Pancreas (tissue), 10 donors: ENCODE data around the gene DNASE1L1. TPM values are rescaled to one million over a fixed set of nuclear protein-coding genes. Genes with fewer than 3 reads are reported as not detected.
"Not testable (repeated sequence)": the region's sequence is repeated elsewhere in the genome, so short reads cannot be mapped to it uniquely, and the experiment has no call there.

ENCODE experiments used
- ATAC-seq, 4 donors: fragments of 200-7000 bp; cut with Tn5 transposase; one replicate each; pipeline versions ENCODE4 v1.8.0 to v1.9.1; 2020; ENCODE audit warnings: mild to moderate bottlenecking in 4 of 4, moderate library complexity in 4 of 4
- DNase-seq, 6 donors: peaks; one replicate each; pipeline ENCODE4 v3.0.0-alpha.2; 2020
- FAIRE-seq: peaks from 2 replicates; lab custom pipeline; 2012; peaks lifted over from hg19 to GRCh38; lab: Jason Lieb, UNC
- H3K27ac ChIP-seq, 4 donors: fragments of 200-600 bp; sonication (generic); 1 replicate in 3 of 4; 2 replicates in 1 of 4; pipeline versions ENCODE4 v1.5.0 to v1.8.0; 2020
- H3K27me3 ChIP-seq, 4 donors: fragments of 200-600 bp; one replicate each; pipeline ENCODE4 v1.8.0; 2021
- H3K36me3 ChIP-seq, 3 donors: fragments of 200-600 bp; sonication (generic) in 1 of 3; one replicate each; pipeline versions ENCODE4 v1.5.0 to v1.8.0; 2020 to 2021
- H3K4me1 ChIP-seq, 3 donors: fragments of 200-600 bp; one replicate each; pipeline ENCODE4 v1.8.0; 2021
- H3K4me3 ChIP-seq, 4 donors: fragments of 200-600 bp; sonication (generic) in 2 of 4; one replicate each; pipeline versions ENCODE4 v1.5.0 to v1.8.0; 2020 to 2021
- H3K9me3 ChIP-seq, 4 donors: fragments of 200-600 bp; one replicate each; pipeline ENCODE4 v1.8.0; 2021
- CTCF ChIP-seq, 4 donors: fragments of 200-600 bp; sonication (generic) in 3 of 4; IDR thresholded peaks; one replicate each; pipeline versions ENCODE4 v1.5.0 to v1.8.0; 2021; ENCODE audit warnings: antibody characterized with exemption in 4 of 4
- WGBS, 2 donors: extraction: QIAGEN DNeasy Blood & Tissue Kit; methylation state at CpG; one replicate each; pipeline ENCODE4 v1.1.7; 2013; 5-methylcytosine and 5-hydroxymethylcytosine counted together
- intact Hi-C, 3 donors: fragments of 100-400 bp; cut with DNase I; formaldehyde crosslinking; loops; one replicate each; pipeline versions ENCODE4 v1.11.1 to v1.14.2; 2022
- polyA plus RNA-seq, 2 donors: library from polyadenylated mRNA; stranded (reverse); fragments of 200-250 nt; gene quantifications; one replicate each; pipeline ENCODE4 v1.2.3, GENCODE V29; 2013
- total RNA-seq, 6 donors: library from RNA; stranded (reverse); fragmentation: NEBNext Ultra II Directional in 4 of 6; extraction: Animal tissue kit (Norgen Biotek cat#: 25700) in 4 of 6; gene quantifications; one replicate each; pipeline versions ENCODE4 v1.2.1 to v1.2.4, GENCODE V29; 2021 to 2023
- donor health status: healthy with polysubstance abuse.
- donor health status: DM: no; HTN: no; CAD: no; lungs with moderate emphysema.
- donor health status: DM: no; HTN: no; CAD: no.
- donor health status: control.
- donor health status: control.
- donor health status: Bipolar disorder and iron deficiency.
- donor health status: DM: yes; HTN: yes; CAD: no.
- donor health status: DM: no; HTN: no; CAD: no.
- donor health status: DM: no; HTN: no; CAD: no.
- donor health status: DM: yes; HTN: yes; CAD: no.

DNASE1L1 gene
- total and polyA plus RNA-seq, 8 donors: 5.1 to 16.5 (median 9.4) TPM

- no peak for ATAC-seq
- Histone ChIP-seq H3K9me3 (no peaks in the 10 kb centered on the region), H3K27ac (no peak overlapping the region), H3K27me3 (no peaks in the 10 kb centered on the region), H3K4me1 (no peaks in the 10 kb centered on the region), H3K4me3 (no peak overlapping the region), H3K36me3 (peaks cover 0 to 9% (median 4%) of the 10 kb centered on the region in 3 donors)
- no peak for FAIRE-seq
- peak in 1 of 6 donors; percentile 34 for DNase-seq
- TF ChIP-seq CTCF (IDR thresholded peaks at IDR 0.05): no peak
- WGBS, 2 donors: 72 to 75% methylated on average over 19 of the region's 19 CpGs
- intact Hi-C loops: no loop called here
Measured at GRCh38 chrX:154402622-154403127, 6.4 kb downstream of the DNASE1L1 start.

GRCh38 chrX:154401918-154402621, 7.0 kb downstream of the DNASE1L1 start:
- intact Hi-C loops: no loop called here
- no peak for FAIRE-seq
- H3K27ac ChIP-seq: peak overlapping the region in 1 of 4 donors; percentile 10

GRCh38 chrX:154401045-154401799, 7.8 kb downstream of the DNASE1L1 start:
- peaks cover 0 to 9% (median 4%) of the 10 kb centered on the region in 3 donors for H3K36me3 ChIP-seq
- 25 to 40% methylated on average over 6 of the region's 6 CpGs for WGBS, 2 donors
- DNase-seq: peak in 3 of 6 donors; percentile 38 to 50 (median 46)
- H3K27me3 ChIP-seq: no peaks in the 10 kb centered on the region
- H3K4me1 ChIP-seq: no peaks in the 10 kb centered on the region
- H3K4me3 ChIP-seq: peak overlapping the region in 1 of 4 donors; percentile 58
- no peak for FAIRE-seq
- no peaks in the 10 kb centered on the region for H3K9me3 ChIP-seq
- no peak overlapping the region for H3K27ac ChIP-seq
- ATAC-seq: peak in 1 of 4 donors; percentile 1
- intact Hi-C loops: no loop called here
- no peak for TF ChIP-seq CTCF (IDR thresholded peaks at IDR 0.05)

More at GRCh38 chrX:154401918-154402621, 7.0 kb downstream of the DNASE1L1 start:
- no peaks in the 10 kb centered on the region for H3K9me3 ChIP-seq
- no peak for TF ChIP-seq CTCF (IDR thresholded peaks at IDR 0.05)
- ATAC-seq (no peak), DNase-seq (peak in 2 of 6 donors; percentile 12 to 14)
- H3K36me3 ChIP-seq: peaks cover 0 to 9% (median 4%) of the 10 kb centered on the region in 3 donors
- no peak overlapping the region for H3K4me3 ChIP-seq
- WGBS, 2 donors: 20 to 52% methylated on average over 6 of the region's 6 CpGs
- H3K27me3 ChIP-seq: no peaks in the 10 kb centered on the region
- no peaks in the 10 kb centered on the region for H3K4me1 ChIP-seq

GRCh38 chrX:154400369-154400817, 8.7 kb downstream of the DNASE1L1 start:
- ATAC-seq, FAIRE-seq, intact Hi-C loops, H3K4me1 ChIP-seq, H3K27ac ChIP-seq, DNase-seq, H3K36me3 ChIP-seq, H3K27me3 ChIP-seq, H3K9me3 ChIP-seq: not testable (repeated sequence)
- 51 to 58% methylated on average over 6 of the region's 6 CpGs for WGBS, 2 donors
- peak overlapping the region; percentile 5 to 68 (median 52) for H3K4me3 ChIP-seq
